Suprapubic skin (tissue), 4 donors: ENCODE data around the gene HBD. TPM values are rescaled to one million over a fixed set of nuclear protein-coding genes. Genes with fewer than 3 reads are reported as not detected.

ENCODE experiments used
- DNase-seq, 2 donors: peaks; one replicate each; pipeline ENCODE4 v3.0.0-alpha.2; 2019; ENCODE audit warnings: low spot score in 2 of 2
- H3K27ac ChIP-seq: fragments of 200-600 bp; sonication (generic); one replicate; pipeline ENCODE4 v1.5.1; 2019
- H3K27me3 ChIP-seq: fragments of 200-600 bp; sonication (generic); one replicate; pipeline ENCODE4 v1.5.1; 2019
- H3K36me3 ChIP-seq: fragments of 200-600 bp; sonication (generic); one replicate; pipeline ENCODE4 v1.5.1; 2019
- H3K4me1 ChIP-seq: fragments of 200-600 bp; sonication (generic); one replicate; pipeline ENCODE4 v1.5.1; 2019
- H3K4me3 ChIP-seq: fragments of 200-600 bp; sonication (generic); one replicate; pipeline ENCODE4 v1.5.1; 2019; ENCODE audit warnings: mild to moderate bottlenecking
- H3K9me3 ChIP-seq: fragments of 200-600 bp; sonication (generic); one replicate; pipeline ENCODE4 v1.5.1; 2019
- EP300 ChIP-seq: sonication (generic); formaldehyde crosslinking; IDR thresholded peaks from one replicate; pipeline ENCODE4 v1.6.1; 2017; ENCODE audit warnings: antibody characterized with exemption
- POLR2A ChIP-seq, 2 donors: fragments of 450-650 bp; IDR thresholded peaks; one replicate each; pipeline ENCODE4 v1.6.1; 2017; ENCODE audit warnings: antibody characterized with exemption in 2 of 2, mild to moderate bottlenecking in 2 of 2, moderate library complexity in 2 of 2
- POLR2AphosphoS5 ChIP-seq, 3 donors: sonication (generic); formaldehyde crosslinking; IDR thresholded peaks; one replicate each; pipeline ENCODE4 v1.6.1; 2017; ENCODE audit warnings: antibody characterized with exemption in 3 of 3
- WGBS: methylation state at CpG from one replicate; pipeline ENCODE4 v1.1.5; 2018; 5-methylcytosine and 5-hydroxymethylcytosine counted together
- total RNA-seq, 4 donors: library from RNA; depleted of rRNA; stranded (reverse); fragments of >200 nt; gene quantifications; one replicate each; pipeline ENCODE4 v1.1.0, GENCODE V29; 2016
- TF ChIP-seq, protein P1 (sequence below), 2 donors: fragments of 200-600 bp in 1 of 2; fragments of 450-650 bp in 1 of 2; sonication (generic) in 1 of 2; IDR thresholded peaks; one replicate each; pipeline ENCODE4 v1.5.1; 2016 to 2019; ENCODE audit warnings: antibody characterized with exemption in 2 of 2, mild to moderate bottlenecking in 1 of 2, moderate library complexity in 1 of 2

Gene HBD
- not detected for total RNA-seq

DNA sequence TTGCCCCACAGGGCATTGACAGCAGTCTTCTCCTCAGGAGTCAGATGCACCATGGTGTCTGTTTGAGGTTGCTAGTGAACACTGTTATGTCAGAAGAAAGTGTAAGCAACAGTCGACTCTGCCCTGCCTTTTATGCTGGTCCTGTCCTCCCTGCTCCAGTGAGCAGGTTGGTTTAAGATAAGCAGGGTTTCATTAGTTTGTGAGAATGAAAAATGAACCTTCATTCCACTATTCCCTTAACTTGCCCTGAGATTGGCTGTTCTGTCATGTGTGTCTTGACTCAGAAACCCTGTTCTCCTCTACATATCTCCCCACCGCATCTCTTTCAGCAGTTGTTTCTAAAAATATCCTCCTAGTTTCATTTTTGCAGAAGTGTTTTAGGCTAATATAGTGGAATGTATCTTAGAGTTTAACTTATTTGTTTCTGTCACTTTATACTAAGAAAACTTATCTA is at the start of gene HBD:
Gene HBD (minus strand): TSS at position 103 of the 454 bp plus-strand sequence. CDS start 50 bp downstream, at position 53.
- no peaks in the 10 kb centered on the region for H3K9me3 ChIP-seq
- H3K36me3 ChIP-seq = no peaks in the 10 kb centered on the region
- no peaks in the 10 kb centered on the region for H3K4me1 ChIP-seq
- H3K27me3 ChIP-seq = no peaks in the 10 kb centered on the region
- no peak within 1 kb of the TSS for H3K27ac ChIP-seq
- no peak within 1 kb of the TSS for H3K4me3 ChIP-seq
- TF ChIP-seq, protein P1, sequence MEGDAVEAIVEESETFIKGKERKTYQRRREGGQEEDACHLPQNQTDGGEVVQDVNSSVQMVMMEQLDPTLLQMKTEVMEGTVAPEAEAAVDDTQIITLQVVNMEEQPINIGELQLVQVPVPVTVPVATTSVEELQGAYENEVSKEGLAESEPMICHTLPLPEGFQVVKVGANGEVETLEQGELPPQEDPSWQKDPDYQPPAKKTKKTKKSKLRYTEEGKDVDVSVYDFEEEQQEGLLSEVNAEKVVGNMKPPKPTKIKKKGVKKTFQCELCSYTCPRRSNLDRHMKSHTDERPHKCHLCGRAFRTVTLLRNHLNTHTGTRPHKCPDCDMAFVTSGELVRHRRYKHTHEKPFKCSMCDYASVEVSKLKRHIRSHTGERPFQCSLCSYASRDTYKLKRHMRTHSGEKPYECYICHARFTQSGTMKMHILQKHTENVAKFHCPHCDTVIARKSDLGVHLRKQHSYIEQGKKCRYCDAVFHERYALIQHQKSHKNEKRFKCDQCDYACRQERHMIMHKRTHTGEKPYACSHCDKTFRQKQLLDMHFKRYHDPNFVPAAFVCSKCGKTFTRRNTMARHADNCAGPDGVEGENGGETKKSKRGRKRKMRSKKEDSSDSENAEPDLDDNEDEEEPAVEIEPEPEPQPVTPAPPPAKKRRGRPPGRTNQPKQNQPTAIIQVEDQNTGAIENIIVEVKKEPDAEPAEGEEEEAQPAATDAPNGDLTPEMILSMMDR (IDR thresholded peaks at IDR 0.05) = no peak
- no peak for TF ChIP-seq POLR2A (IDR thresholded peaks at IDR 0.05)
- no peak for TF ChIP-seq EP300
- TF ChIP-seq POLR2AphosphoS5 (IDR thresholded peaks at IDR 0.05) = no peak
- no peak for DNase-seq
- WGBS = 37% methylated on average over 2 of the region's 2 CpGs

DNA sequence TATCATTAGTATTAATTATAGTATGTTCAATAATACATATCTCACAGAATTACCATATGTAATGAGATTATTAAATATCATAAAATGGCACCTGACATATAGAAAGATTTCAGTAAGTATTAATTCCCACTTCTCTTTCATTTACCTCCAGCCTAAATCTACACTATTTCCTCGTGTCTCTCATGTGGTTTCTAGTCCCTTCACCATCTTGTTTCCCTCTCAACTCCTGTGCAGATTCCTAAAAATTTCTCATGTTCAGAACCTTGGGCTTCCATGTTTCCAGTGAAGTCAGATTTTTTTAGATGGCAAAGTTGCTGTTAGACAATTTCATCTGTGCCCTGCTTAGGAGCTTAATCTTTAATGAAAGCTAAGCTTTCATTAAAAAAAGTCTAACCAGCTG is 49.6 kb upstream of the HBD start:
- no peaks in the 10 kb centered on the region for H3K27me3 ChIP-seq
- 76% methylated on average over 1 of the region's 1 CpG for WGBS
- H3K27ac ChIP-seq = no peak overlapping the region
- no peak for DNase-seq
- H3K36me3 ChIP-seq = no peaks in the 10 kb centered on the region
- TF ChIP-seq, protein P1 (IDR thresholded peaks at IDR 0.05) = no peak
- no peak for TF ChIP-seq POLR2AphosphoS5 (IDR thresholded peaks at IDR 0.05)
- no peak for TF ChIP-seq EP300
- TF ChIP-seq POLR2A (IDR thresholded peaks at IDR 0.05) = no peak
- H3K9me3 ChIP-seq = no peaks in the 10 kb centered on the region
- H3K4me3 ChIP-seq = no peak overlapping the region
- no peaks in the 10 kb centered on the region for H3K4me1 ChIP-seq

DNA sequence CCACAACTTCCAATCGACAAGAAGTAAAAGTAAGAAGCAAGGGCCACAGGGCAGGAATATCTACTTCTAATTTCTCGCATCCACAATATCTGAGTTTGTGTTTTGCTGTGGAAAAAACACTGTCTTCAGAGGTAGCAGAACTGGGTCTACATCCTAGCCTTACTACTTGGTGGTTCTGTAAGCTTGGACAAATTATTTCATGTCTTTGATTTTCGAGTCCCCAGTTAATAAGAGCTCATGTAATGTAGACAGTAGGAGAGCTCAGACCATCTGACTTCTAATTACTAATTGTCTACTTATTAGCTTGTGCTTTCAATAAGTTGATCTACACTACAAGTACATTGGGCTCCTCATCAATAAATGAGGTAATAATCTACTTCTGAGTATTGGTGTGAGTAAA is 48.8 kb upstream of the HBD start:
- Histone ChIP-seq H3K27ac (no peak overlapping the region), H3K4me3 (no peak overlapping the region), H3K27me3 (no peaks in the 10 kb centered on the region), H3K36me3 (no peaks in the 10 kb centered on the region), H3K9me3 (no peaks in the 10 kb centered on the region), H3K4me1 (no peaks in the 10 kb centered on the region)
- no peak for DNase-seq
- 85% methylated on average over 3 of the region's 3 CpGs for WGBS
- TF ChIP-seq, protein P1 (IDR thresholded peaks at IDR 0.05) = no peak
- TF ChIP-seq POLR2AphosphoS5 (IDR thresholded peaks at IDR 0.05) (no peak), EP300 (no peak), POLR2A (IDR thresholded peaks at IDR 0.05) (no peak)

DNA sequence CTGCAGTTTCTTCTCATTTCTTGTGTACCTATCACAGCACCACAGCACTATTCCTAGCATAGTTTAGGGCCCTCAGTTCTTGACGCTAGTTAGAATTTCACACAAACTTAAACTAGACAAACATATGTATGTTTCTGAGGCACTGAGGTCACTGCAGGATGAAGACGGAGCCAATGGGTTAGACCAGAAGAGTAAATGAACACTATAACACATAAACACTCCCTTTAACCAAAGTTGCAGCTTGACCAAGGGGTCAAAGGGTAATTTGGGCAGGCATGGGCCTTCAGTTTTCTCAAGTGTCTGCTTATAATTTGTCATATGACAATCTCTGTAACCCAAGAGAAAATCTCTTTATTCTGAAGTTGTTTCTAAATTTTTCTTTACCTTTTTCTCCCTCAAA is 48.3 kb upstream of the HBD start:
- no peaks in the 10 kb centered on the region for H3K27me3 ChIP-seq
- no peaks in the 10 kb centered on the region for H3K9me3 ChIP-seq
- no peaks in the 10 kb centered on the region for H3K36me3 ChIP-seq
- TF ChIP-seq EP300 = no peak
- TF ChIP-seq POLR2A (IDR thresholded peaks at IDR 0.05) = no peak
- TF ChIP-seq POLR2AphosphoS5 (IDR thresholded peaks at IDR 0.05) = no peak
- TF ChIP-seq, protein P1 (IDR thresholded peaks at IDR 0.05) = no peak
- H3K4me1 ChIP-seq = no peaks in the 10 kb centered on the region
- WGBS = 90% methylated on average over 2 of the region's 2 CpGs
- DNase-seq = no peak
- H3K27ac ChIP-seq = no peak overlapping the region
- H3K4me3 ChIP-seq = no peak overlapping the region

DNA sequence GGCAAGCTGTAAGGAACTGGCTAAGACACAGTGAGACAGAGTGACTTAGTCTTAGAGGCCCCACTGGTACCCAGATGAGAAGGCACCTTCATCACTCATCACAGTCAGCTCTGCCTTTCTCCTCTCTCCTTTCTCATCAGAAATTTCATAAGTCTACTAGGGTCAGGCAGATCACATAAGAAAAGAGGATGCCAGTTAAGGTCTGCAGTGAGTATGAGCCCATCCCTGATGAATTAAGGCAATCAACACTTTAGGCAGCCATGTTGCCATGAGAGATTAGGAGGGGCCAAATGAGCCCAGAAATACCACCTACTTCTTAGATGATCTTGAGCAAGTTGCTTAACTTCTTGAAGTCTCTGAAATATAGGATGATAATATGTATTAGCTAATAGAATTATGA is 47.3 kb upstream of the HBD start:
- TF ChIP-seq, protein P1 (IDR thresholded peaks at IDR 0.05) = no peak
- no peak for TF ChIP-seq EP300
- TF ChIP-seq POLR2A (IDR thresholded peaks at IDR 0.05) = no peak
- TF ChIP-seq POLR2AphosphoS5 (IDR thresholded peaks at IDR 0.05) = no peak
- H3K9me3 ChIP-seq = no peaks in the 10 kb centered on the region
- no peaks in the 10 kb centered on the region for H3K36me3 ChIP-seq
- no peaks in the 10 kb centered on the region for H3K4me1 ChIP-seq
- H3K27me3 ChIP-seq = no peaks in the 10 kb centered on the region
- DNase-seq = no peak
- H3K27ac ChIP-seq = no peak overlapping the region
- no peak overlapping the region for H3K4me3 ChIP-seq
